Esophagus muscularis mucosa (tissue), 4 donors: Measurements from ENCODE around the gene SIRPA. TPM values are rescaled to one million over a fixed set of nuclear protein-coding genes. Genes with fewer than 3 reads are reported as not detected.

Source experiments
- DNase-seq: peaks from one replicate; pipeline ENCODE4 v3.0.0-alpha.2; 2017; ENCODE audit errors: extremely low spot score
- H3K27ac ChIP-seq, 4 donors: fragments of 200-600 bp; sonication (generic); replicated peaks in 1 of 4; 1 replicate in 3 of 4; 2 replicates in 1 of 4; pipeline ENCODE4 v1.5.1; 2016 to 2019; ENCODE audit warnings: mild to moderate bottlenecking in 1 of 4
- H3K27me3 ChIP-seq, 4 donors: fragments of 200-600 bp; sonication (generic); one replicate each; pipeline versions ENCODE4 v1.5.1 to v1.6.0; 2016 to 2019
- H3K36me3 ChIP-seq, 4 donors: fragments of 200-600 bp; sonication (generic); one replicate each; pipeline ENCODE4 v1.5.1; 2016 to 2019
- H3K4me1 ChIP-seq, 4 donors: fragments of 200-600 bp; sonication (generic); one replicate each; pipeline ENCODE4 v1.5.1; 2016 to 2019
- H3K4me3 ChIP-seq, 4 donors: fragments of 200-600 bp; sonication (generic); 1 replicate in 2 of 4; 2 replicates in 2 of 4; pipeline ENCODE4 v1.5.1; 2016 to 2019; ENCODE audit warnings: mild to moderate bottlenecking in 4 of 4, moderate library complexity in 1 of 4
- H3K9me3 ChIP-seq, 4 donors: fragments of 200-600 bp; sonication (generic); 1 replicate in 3 of 4; 2 replicates in 1 of 4; pipeline ENCODE4 v1.5.1; 2016 to 2019
- EP300 ChIP-seq: sonication (generic); formaldehyde crosslinking; IDR thresholded peaks from one replicate; pipeline ENCODE4 v1.6.1; 2017; ENCODE audit warnings: antibody characterized with exemption
- POLR2A ChIP-seq: fragments of 450-650 bp; IDR thresholded peaks from one replicate; pipeline ENCODE4 v1.6.1; 2017; ENCODE audit warnings: antibody characterized with exemption, moderate library complexity, mild to moderate bottlenecking, low read depth
- POLR2AphosphoS5 ChIP-seq, 2 donors: sonication (generic); formaldehyde crosslinking; IDR thresholded peaks; one replicate each; pipeline ENCODE4 v1.6.1; 2017; ENCODE audit warnings: antibody characterized with exemption in 2 of 2
- WGBS: methylation state at CpG from one replicate; pipeline ENCODE4 v1.1.5; 2018; 5-methylcytosine and 5-hydroxymethylcytosine counted together
- intact Hi-C: fragments of 100-400 bp; cut with DNase I; formaldehyde crosslinking; loops from one replicate; pipeline ENCODE4 v1.15.1; 2023
- total RNA-seq, 4 donors: library from RNA; depleted of rRNA; stranded (reverse); fragments of >200 nt; gene quantifications; one replicate each; pipeline versions ENCODE4 v1.1.0 to v1.2.1, GENCODE V29; 2016
- TF ChIP-seq, protein P1 (sequence below), 3 experiments: fragments of 200-600 bp in 2 of 3; fragments of 450-650 bp in 1 of 3; sonication (generic) in 2 of 3; IDR thresholded peaks; one replicate each; pipeline ENCODE4 v1.5.1; 2017 to 2019; ENCODE audit warnings: antibody characterized with exemption in 3 of 3, mild to moderate bottlenecking in 2 of 3, moderate library complexity in 1 of 3

The SIRPA gene
- total RNA-seq: 10 to 100 TPM; 19.5 to 39.8 (median 32.5) TPM

DNA sequence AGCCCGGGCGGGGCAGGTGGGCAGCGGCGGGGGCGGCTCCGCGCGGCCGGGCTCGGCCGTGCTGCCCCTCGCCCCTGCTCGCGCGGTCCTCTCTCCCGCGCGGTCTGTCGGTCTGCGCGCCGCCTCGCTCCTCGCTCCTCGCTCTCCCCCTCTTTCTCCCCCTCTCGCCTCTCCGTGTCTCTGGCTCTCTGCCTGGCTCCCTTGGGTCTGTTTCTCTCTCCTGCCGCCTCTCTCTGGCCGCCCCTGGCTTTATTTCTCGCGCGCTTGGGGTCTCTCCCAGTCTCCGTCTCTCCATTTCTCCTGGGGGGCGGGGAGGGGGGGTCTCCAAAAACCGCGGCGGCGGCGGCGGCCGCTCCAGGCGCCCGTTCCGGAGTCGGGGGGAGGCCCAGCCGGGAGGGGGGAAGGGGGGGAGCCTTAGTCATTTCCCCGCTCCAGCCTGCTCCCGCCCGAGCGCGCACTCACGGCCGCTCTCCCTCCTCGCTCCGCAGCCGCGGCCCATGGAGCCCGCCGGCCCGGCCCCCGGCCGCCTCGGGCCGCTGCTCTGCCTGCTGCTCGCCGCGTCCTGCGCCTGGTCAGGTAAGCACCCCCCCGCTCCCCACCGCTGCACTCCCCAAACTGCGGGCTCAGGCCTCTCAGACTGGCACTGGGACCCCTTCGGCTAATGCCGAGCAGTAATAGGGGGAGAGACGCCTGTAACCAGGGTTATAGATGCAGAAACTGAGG lies at the start of gene SIRPA:
Gene SIRPA (plus strand): TSS at position 457 of the 723 bp plus-strand sequence. CDS start 41 bp downstream, at position 498.
- intact Hi-C loops: loop anchor here (2.0 to 5.0 kb wide), 2 partner anchors 67 to 92 kb away; no protein-coding TSS in a partner anchor
- TF ChIP-seq, protein P1, sequence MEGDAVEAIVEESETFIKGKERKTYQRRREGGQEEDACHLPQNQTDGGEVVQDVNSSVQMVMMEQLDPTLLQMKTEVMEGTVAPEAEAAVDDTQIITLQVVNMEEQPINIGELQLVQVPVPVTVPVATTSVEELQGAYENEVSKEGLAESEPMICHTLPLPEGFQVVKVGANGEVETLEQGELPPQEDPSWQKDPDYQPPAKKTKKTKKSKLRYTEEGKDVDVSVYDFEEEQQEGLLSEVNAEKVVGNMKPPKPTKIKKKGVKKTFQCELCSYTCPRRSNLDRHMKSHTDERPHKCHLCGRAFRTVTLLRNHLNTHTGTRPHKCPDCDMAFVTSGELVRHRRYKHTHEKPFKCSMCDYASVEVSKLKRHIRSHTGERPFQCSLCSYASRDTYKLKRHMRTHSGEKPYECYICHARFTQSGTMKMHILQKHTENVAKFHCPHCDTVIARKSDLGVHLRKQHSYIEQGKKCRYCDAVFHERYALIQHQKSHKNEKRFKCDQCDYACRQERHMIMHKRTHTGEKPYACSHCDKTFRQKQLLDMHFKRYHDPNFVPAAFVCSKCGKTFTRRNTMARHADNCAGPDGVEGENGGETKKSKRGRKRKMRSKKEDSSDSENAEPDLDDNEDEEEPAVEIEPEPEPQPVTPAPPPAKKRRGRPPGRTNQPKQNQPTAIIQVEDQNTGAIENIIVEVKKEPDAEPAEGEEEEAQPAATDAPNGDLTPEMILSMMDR (IDR thresholded peaks at IDR 0.05): no peak
- peak in 1 of 2 donors; percentile 47 for TF ChIP-seq POLR2AphosphoS5 (IDR thresholded peaks at IDR 0.05)
- peak; percentile 18 for TF ChIP-seq POLR2A
- Histone ChIP-seq H3K9me3 (no peaks in the 10 kb centered on the region), H3K36me3 (peaks cover 0 to 6% (median 0%) of the 10 kb centered on the region in 4 donors), H3K27ac (peak within 1 kb of the TSS; percentile 91 to 96 (median 96)), H3K4me3 (peak within 1 kb of the TSS; percentile 77 to 93 (median 82)), H3K27me3 (no peaks in the 10 kb centered on the region), H3K4me1 (peaks cover 22 to 70% (median 66%) of the 10 kb centered on the region in 4 donors)
- under 1% methylated on average over 39 of the region's 74 CpGs for WGBS
- DNase-seq: peak; percentile 93

DNA sequence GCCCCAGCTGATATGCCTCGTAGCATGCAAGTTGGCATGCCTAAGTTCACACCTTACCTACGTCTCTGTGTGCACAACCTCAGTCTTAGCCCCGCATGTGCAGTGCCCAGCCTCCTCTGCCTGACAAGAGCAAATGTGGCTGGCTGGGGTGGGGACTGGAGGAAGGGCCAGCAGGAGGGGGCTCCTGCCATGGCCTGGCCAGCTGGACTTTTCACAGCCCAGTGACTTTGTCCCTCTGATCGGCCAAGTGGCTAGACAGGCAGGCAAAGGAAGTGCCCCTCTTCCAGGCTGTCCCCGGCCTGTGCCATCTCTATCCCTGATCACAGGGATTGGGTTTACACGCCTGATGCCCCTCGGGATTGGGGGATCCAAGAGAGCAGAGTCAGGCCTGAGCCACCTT lies 49.5 kb upstream of the SIRPA start:
- H3K27me3 ChIP-seq: no peaks in the 10 kb centered on the region
- no peaks in the 10 kb centered on the region for H3K9me3 ChIP-seq
- no peak overlapping the region for H3K4me3 ChIP-seq
- intact Hi-C loops: no loop called here
- H3K27ac ChIP-seq: no peak overlapping the region
- peaks cover 4 to 38% (median 38%) of the 10 kb centered on the region in 4 donors for H3K4me1 ChIP-seq
- DNase-seq: no peak
- no peaks in the 10 kb centered on the region for H3K36me3 ChIP-seq
- 85% methylated on average over 7 of the region's 7 CpGs for WGBS
- TF ChIP-seq POLR2A (no peak), POLR2AphosphoS5 (IDR thresholded peaks at IDR 0.05) (no peak), EP300 (no peak)
- TF ChIP-seq, protein P1 (IDR thresholded peaks at IDR 0.05): no peak

DNA sequence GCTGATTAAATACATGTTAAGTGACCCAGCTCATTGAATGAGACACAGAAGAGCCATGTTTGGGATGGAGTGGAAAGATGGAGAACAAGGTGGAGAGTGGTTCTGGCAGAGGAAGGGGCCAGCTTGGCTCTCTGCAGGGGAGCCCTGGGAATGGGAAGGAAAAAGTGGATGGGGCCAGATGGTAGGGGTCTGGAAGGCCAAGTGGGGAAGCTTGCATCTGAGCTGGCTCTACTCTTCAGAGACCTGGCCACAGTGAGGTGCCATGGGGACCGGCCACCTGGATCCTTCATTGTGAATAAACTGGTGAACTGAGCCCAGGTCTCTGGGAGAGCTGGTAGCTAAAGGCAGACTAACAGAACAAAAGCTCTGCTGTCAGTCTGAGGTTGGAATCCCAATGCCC lies 48.9 kb upstream of the SIRPA start:
- no peak overlapping the region for H3K27ac ChIP-seq
- 92% methylated on average over 1 of the region's 1 CpG for whole genome bisulfite sequencing
- no peaks in the 10 kb centered on the region for H3K27me3 ChIP-seq
- no peaks in the 10 kb centered on the region for H3K9me3 ChIP-seq
- no peak for TF ChIP-seq POLR2AphosphoS5 (IDR thresholded peaks at IDR 0.05)
- H3K4me3 ChIP-seq: no peak overlapping the region
- no peaks in the 10 kb centered on the region for H3K36me3 ChIP-seq
- DNase-seq: no peak
- peaks cover 2 to 39% (median 31%) of the 10 kb centered on the region in 4 donors for H3K4me1 ChIP-seq
- intact Hi-C loops: no loop called here

DNA sequence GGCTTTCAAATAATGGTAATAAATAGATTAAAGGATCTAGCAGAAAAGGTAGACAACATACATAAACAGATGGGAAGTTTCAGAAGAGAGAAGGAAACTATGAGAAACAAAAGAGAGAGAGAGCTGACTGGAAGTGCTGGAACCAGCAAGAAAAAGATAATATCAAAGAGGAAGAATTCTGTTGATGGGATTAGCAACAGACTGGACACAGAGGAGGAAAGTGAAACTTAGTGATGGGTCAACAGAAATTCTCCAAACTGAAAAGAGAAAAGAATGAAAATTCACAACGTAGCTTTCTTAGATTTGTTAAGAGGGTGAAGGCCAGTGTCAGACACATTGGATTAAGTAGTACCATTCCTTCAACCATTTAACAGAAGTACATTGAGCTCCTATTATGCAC lies 48.3 kb upstream of the SIRPA start:
- intact Hi-C loops: no loop called here
- H3K27ac ChIP-seq: no peak overlapping the region
- H3K4me3 ChIP-seq: no peak overlapping the region
- H3K36me3 ChIP-seq: no peaks in the 10 kb centered on the region
- TF ChIP-seq, protein P1 (IDR thresholded peaks at IDR 0.05): no peak
- WGBS: 36% methylated on average over 1 of the region's 1 CpG
- peaks cover 0 to 33% (median 26%) of the 10 kb centered on the region in 4 donors for H3K4me1 ChIP-seq
- H3K27me3 ChIP-seq: no peaks in the 10 kb centered on the region
- DNase-seq: no peak
- no peaks in the 10 kb centered on the region for H3K9me3 ChIP-seq

DNA sequence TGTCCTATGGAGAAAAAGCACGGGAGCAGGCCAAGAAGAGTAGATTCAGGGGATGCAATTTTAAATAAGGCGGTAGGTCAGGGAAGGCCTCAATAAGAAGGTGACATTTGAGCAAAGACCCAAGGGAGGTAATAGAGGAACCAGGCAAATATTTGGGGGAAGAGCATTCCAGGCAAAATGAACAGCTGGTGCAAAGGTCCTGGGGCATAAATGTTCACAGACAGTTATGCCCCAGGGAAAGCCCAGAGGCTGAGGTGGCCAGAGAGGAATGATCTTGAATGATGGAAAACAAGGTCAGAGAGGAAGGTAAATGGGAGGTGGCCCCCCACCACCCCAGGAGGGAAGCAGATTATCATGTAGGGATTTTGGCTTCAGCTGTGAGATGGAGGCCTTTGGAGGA lies 47.4 kb upstream of the SIRPA start:
- WGBS: 97% methylated on average over 2 of the region's 2 CpGs
- no peaks in the 10 kb centered on the region for H3K9me3 ChIP-seq
- TF ChIP-seq, protein P1 (IDR thresholded peaks at IDR 0.05): no peak
- no peak for TF ChIP-seq POLR2A
- no peak for TF ChIP-seq POLR2AphosphoS5 (IDR thresholded peaks at IDR 0.05)
- H3K4me1 ChIP-seq: peaks cover 0 to 32% (median 22%) of the 10 kb centered on the region in 4 donors
- no peak overlapping the region for H3K27ac ChIP-seq
- DNase-seq: no peak
- H3K4me3 ChIP-seq: no peak overlapping the region
- H3K36me3 ChIP-seq: no peaks in the 10 kb centered on the region
- intact Hi-C loops: no loop called here
- no peaks in the 10 kb centered on the region for H3K27me3 ChIP-seq
